ENCODE data around the gene AQR.

GRCh38 chr15:34854232-34854631 is 115.3 kb downstream of the AQR start:
- TF ChIP-seq, protein P1, sequence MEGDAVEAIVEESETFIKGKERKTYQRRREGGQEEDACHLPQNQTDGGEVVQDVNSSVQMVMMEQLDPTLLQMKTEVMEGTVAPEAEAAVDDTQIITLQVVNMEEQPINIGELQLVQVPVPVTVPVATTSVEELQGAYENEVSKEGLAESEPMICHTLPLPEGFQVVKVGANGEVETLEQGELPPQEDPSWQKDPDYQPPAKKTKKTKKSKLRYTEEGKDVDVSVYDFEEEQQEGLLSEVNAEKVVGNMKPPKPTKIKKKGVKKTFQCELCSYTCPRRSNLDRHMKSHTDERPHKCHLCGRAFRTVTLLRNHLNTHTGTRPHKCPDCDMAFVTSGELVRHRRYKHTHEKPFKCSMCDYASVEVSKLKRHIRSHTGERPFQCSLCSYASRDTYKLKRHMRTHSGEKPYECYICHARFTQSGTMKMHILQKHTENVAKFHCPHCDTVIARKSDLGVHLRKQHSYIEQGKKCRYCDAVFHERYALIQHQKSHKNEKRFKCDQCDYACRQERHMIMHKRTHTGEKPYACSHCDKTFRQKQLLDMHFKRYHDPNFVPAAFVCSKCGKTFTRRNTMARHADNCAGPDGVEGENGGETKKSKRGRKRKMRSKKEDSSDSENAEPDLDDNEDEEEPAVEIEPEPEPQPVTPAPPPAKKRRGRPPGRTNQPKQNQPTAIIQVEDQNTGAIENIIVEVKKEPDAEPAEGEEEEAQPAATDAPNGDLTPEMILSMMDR (conservative IDR thresholded peaks at IDR 0.05; ENCODE audit: low read depth, low read length) = no peak
- TF ChIP-seq EZH2phosphoT487 (IDR thresholded peaks at IDR 0.05; ENCODE audit: borderline replicate concordance, low read length) = no peak

All from PC-3 (cell line).